Suppressor macrophage treated with lipopolysaccharide for 4 hours (primary cell): Measurements from ENCODE around the gene ATP1A1.
A peak's percentile ranks its signal among the peaks of the same experiment; 100 is the strongest.

Experiments used
- DNase-seq: peaks from one replicate; pipeline ENCODE4 v3.0.0-alpha.2; 2020

Gene ATP1A1

GRCh38 chr1:116373431-116374352, 648 bp downstream of the ATP1A1 start:
- peak; percentile 57 for DNase-seq

GRCh38 chr1:116374353-116375147, 1.5 kb downstream of the ATP1A1 start:
- DNase-seq, result no peak

GRCh38 chr1:116375148-116375886, 2.3 kb downstream of the ATP1A1 start:
- peak; percentile 66 for DNase-seq

- DNase-seq, result peak; percentile 81
These were observed 3.1 kb downstream of the ATP1A1 start for GRCh38 chr1:116375887-116376728.

GRCh38 chr1:116376729-116377086, 3.7 kb downstream of the ATP1A1 start:
- no peak for DNase-seq

GRCh38 chr1:116377541-116378529, 4.8 kb downstream of the ATP1A1 start:
- DNase-seq, result peak; percentile 93

GRCh38 chr1:116379057-116379630, 6.1 kb downstream of the ATP1A1 start:
- DNase-seq, result no peak

- no peak for DNase-seq
These were observed 6.8 kb downstream of the ATP1A1 start for GRCh38 chr1:116379674-116380498.

- DNase-seq, result peak; percentile 90
These were observed 7.6 kb downstream of the ATP1A1 start for GRCh38 chr1:116380499-116381242.

GRCh38 chr1:116382321-116382720, 9.3 kb downstream of the ATP1A1 start:
- no peak for DNase-seq

- no peak for DNase-seq
These were observed 9.9 kb downstream of the ATP1A1 start for GRCh38 chr1:116382857-116383483.

- DNase-seq, result no peak
These were observed 13.0 kb downstream of the ATP1A1 start for GRCh38 chr1:116386042-116386441.

- no peak for DNase-seq
These were observed 14.5 kb downstream of the ATP1A1 start for GRCh38 chr1:116387551-116387950.

GRCh38 chr1:116388122-116388521, 15.1 kb downstream of the ATP1A1 start:
- no peak for DNase-seq

GRCh38 chr1:116389013-116389412, 16.0 kb downstream of the ATP1A1 start:
- no peak for DNase-seq

GRCh38 chr1:116389686-116390085, 16.6 kb downstream of the ATP1A1 start:
- DNase-seq, result no peak

GRCh38 chr1:116390195-116390594, 17.2 kb downstream of the ATP1A1 start:
- no peak for DNase-seq

GRCh38 chr1:116391185-116391584, 18.1 kb downstream of the ATP1A1 start:
- no peak for DNase-seq
